ENCODE results near the gene PIK3R1. TPM values are rescaled to one million over a fixed set of nuclear protein-coding genes. Genes with fewer than 3 reads are reported as not detected.

The PIK3R1 gene
- total RNA-seq, 1 experiment from 2014 or later: 11.3 TPM

- H3K9ac ChIP-seq (ENCODE audit: extremely low read depth, insufficient read length, low read length): no peak overlapping the region
- H3K23me2 ChIP-seq (ENCODE audit: insufficient read length, low read depth, low read length, poor library complexity, severe bottlenecking): peaks cover 12% of the 10 kb centered on the region
- H3K4ac ChIP-seq (ENCODE audit: low read depth, low read length): no peak overlapping the region
- no peak overlapping the region for H3K14ac ChIP-seq (ENCODE audit: insufficient read depth, low read length)
- H2AK5ac ChIP-seq (ENCODE audit: insufficient read length, low read length): no peak overlapping the region
- no peak for DNase-seq
- H3K79me1 ChIP-seq (ENCODE audit: insufficient read depth, low read depth, low read length, poor library complexity, severe bottlenecking): no peaks in the 10 kb centered on the region
- no peak overlapping the region for H4K8ac ChIP-seq (replicated peaks; ENCODE audit: insufficient read length, low read depth, low read length)
- no CpG with 5 or more reads among the region's 4 CpGs for WGBS (ENCODE audit: extremely low coverage, insufficient read length, low lambda C conversion rate)
- no peak overlapping the region for H3K27ac Mint-ChIP-seq
- H2BK20ac ChIP-seq (ENCODE audit: low read depth, low read length, poor library complexity, severe bottlenecking): no peak overlapping the region
- H2BK120ac ChIP-seq (ENCODE audit: low read depth, low read length, poor library complexity, severe bottlenecking): no peak overlapping the region
- no peak overlapping the region for H3K18ac ChIP-seq (ENCODE audit: insufficient read length, low read depth, low read length)
- no peak overlapping the region for H3K56ac ChIP-seq (ENCODE audit: insufficient read length, low read depth, low read length)
- no peaks in the 10 kb centered on the region for H4K20me1 ChIP-seq (ENCODE audit: control insufficient read depth, insufficient read depth, insufficient read length)
- H2BK5ac ChIP-seq (ENCODE audit: insufficient read length, low read length): no peak overlapping the region
- H3K4me1 ChIP-seq (ENCODE audit: insufficient read depth, low read length): no peaks in the 10 kb centered on the region
- no peak overlapping the region for H3K4me3 Mint-ChIP-seq
- no peak overlapping the region for H4K91ac ChIP-seq (ENCODE audit: insufficient read length, low read depth, low read length)
- no peak overlapping the region for H2BK12ac ChIP-seq (ENCODE audit: insufficient read length, low read depth, low read length)
- no peaks in the 10 kb centered on the region for H3K27me3 ChIP-seq (ENCODE audit: insufficient read depth, low read length)
- peaks cover 44 to 54% of the 10 kb centered on the region in 2 experiments for H3K4me1 Mint-ChIP-seq
- no peaks in the 10 kb centered on the region for H3K9me3 ChIP-seq (ENCODE audit: control insufficient read depth, low read depth, low read length)
- no peak overlapping the region for H3K27ac ChIP-seq (ENCODE audit: insufficient read length, low read depth, low read length)
- no peaks in the 10 kb centered on the region for H3K9me3 Mint-ChIP-seq
- no peak overlapping the region for H2AFZ ChIP-seq (ENCODE audit: low read length)
- TF ChIP-seq CTCF (conservative IDR thresholded peaks at IDR 0.05): no peak
- peaks cover 6 to 14% (median 8%) of the 10 kb centered on the region in 3 experiments; a peak in 5 of 7 replicates for H3K36me3 Mint-ChIP-seq (ENCODE audit: insufficient read depth in 1 of 3, low read depth in 3 of 3)
- no peak overlapping the region for H2BK15ac ChIP-seq (ENCODE audit: low read depth, low read length)
- no peaks in the 10 kb centered on the region for H3K79me2 ChIP-seq (ENCODE audit: insufficient read depth, low read length)
- no peak overlapping the region for H3K4me2 ChIP-seq (ENCODE audit: insufficient read depth, insufficient read length, low read length)
- H3K27me3 Mint-ChIP-seq (ENCODE audit: low read depth): no peaks in the 10 kb centered on the region
- H3K23ac ChIP-seq (ENCODE audit: insufficient read length, low read depth, low read length): no peak overlapping the region
- no peak overlapping the region for H3T11ph ChIP-seq (ENCODE audit: low read length)
- no peak overlapping the region for H4K5ac ChIP-seq (ENCODE audit: insufficient read length, low read depth, low read length)
Measured at GRCh38 chr5:68290260-68290674, 74.7 kb downstream of the PIK3R1 start.

All from H9 (cell line).